Parathyroid adenoma (tissue), 2 donors: ENCODE results near the gene WDFY2.

Experiments used
- H2AFZ ChIP-seq: fragments of 300-600 bp; sonication (generic); one replicate; pipeline ENCODE4 v1.7.0; 2017; ENCODE audit warnings: antibody characterized with exemption, mild to moderate bottlenecking
- H3K27ac ChIP-seq: fragments of 300-600 bp; sonication (generic); one replicate; pipeline ENCODE4 v1.7.0; 2017
- H3K27me3 ChIP-seq: fragments of 300-600 bp; sonication (generic); one replicate; pipeline ENCODE4 v1.7.0; 2017; ENCODE audit warnings: low read length; ENCODE audit not compliant: control insufficient read depth, insufficient read depth
- H3K36me3 ChIP-seq: fragments of 300-600 bp; sonication (generic); one replicate; pipeline ENCODE4 v1.7.0; 2017; ENCODE audit warnings: low read length; ENCODE audit not compliant: control insufficient read depth, insufficient read depth
- H3K4me1 ChIP-seq: fragments of 300-600 bp; sonication (generic); one replicate; pipeline ENCODE4 v1.7.0; 2017; ENCODE audit warnings: control low read depth
- H3K4me2 ChIP-seq: fragments of 300-600 bp; sonication (generic); one replicate; pipeline ENCODE4 v1.7.0; 2017; ENCODE audit warnings: low read length
- H3K4me3 ChIP-seq: fragments of 300-600 bp; sonication (generic); one replicate; pipeline ENCODE4 v1.7.0; 2017; ENCODE audit warnings: low read depth, low read length
- H3K79me2 ChIP-seq: fragments of 300-600 bp; sonication (generic); one replicate; pipeline ENCODE4 v1.7.0; 2017; ENCODE audit warnings: control low read depth
- H3K9ac ChIP-seq: fragments of 300-600 bp; sonication (generic); one replicate; pipeline ENCODE4 v1.7.0; 2017; ENCODE audit warnings: mild to moderate bottlenecking
- H3K9me3 ChIP-seq: fragments of 300-600 bp; sonication (generic); one replicate; pipeline ENCODE4 v1.7.0; 2017; ENCODE audit warnings: low read length; ENCODE audit not compliant: control insufficient read depth
- TF ChIP-seq, protein P1 (sequence below): fragments of 300-600 bp; sonication (generic); IDR thresholded peaks from one replicate; pipeline ENCODE4 v1.7.0; 2017; ENCODE audit warnings: antibody characterized with exemption, mild to moderate bottlenecking
- donor health status: primary hyperparathyroidism.

The WDFY2 gene

DNA sequence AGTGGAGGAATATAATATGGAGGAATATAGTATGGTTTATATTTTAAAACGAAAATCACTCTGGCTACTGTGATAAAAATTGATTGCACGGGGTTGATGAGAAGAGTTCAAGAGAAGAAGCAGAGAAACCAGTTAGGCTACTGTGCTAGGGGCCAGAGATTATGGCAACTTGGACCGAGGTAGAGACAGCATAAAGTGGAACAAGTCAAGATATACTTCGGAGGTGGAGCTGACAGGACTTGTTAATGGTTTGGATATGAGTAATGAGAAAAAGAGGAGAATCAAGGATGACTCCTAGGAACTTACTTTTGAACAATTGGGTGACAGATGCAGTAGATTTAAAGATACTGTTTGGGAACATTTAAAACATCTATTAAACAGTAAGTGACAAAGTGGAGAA lies 6.6 kb upstream of the WDFY2 start:
- Histone ChIP-seq H3K9me3 (no peaks in the 10 kb centered on the region), H2AFZ (peak overlapping the region; percentile 50), H3K4me2 (no peak overlapping the region), H3K9ac (no peak overlapping the region), H3K27ac (no peak overlapping the region), H3K4me1 (no peaks in the 10 kb centered on the region), H3K79me2 (no peaks in the 10 kb centered on the region), H3K27me3 (no peaks in the 10 kb centered on the region), H3K36me3 (no peaks in the 10 kb centered on the region), H3K4me3 (no peak overlapping the region)
- TF ChIP-seq, protein P1, sequence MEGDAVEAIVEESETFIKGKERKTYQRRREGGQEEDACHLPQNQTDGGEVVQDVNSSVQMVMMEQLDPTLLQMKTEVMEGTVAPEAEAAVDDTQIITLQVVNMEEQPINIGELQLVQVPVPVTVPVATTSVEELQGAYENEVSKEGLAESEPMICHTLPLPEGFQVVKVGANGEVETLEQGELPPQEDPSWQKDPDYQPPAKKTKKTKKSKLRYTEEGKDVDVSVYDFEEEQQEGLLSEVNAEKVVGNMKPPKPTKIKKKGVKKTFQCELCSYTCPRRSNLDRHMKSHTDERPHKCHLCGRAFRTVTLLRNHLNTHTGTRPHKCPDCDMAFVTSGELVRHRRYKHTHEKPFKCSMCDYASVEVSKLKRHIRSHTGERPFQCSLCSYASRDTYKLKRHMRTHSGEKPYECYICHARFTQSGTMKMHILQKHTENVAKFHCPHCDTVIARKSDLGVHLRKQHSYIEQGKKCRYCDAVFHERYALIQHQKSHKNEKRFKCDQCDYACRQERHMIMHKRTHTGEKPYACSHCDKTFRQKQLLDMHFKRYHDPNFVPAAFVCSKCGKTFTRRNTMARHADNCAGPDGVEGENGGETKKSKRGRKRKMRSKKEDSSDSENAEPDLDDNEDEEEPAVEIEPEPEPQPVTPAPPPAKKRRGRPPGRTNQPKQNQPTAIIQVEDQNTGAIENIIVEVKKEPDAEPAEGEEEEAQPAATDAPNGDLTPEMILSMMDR: no peak

DNA sequence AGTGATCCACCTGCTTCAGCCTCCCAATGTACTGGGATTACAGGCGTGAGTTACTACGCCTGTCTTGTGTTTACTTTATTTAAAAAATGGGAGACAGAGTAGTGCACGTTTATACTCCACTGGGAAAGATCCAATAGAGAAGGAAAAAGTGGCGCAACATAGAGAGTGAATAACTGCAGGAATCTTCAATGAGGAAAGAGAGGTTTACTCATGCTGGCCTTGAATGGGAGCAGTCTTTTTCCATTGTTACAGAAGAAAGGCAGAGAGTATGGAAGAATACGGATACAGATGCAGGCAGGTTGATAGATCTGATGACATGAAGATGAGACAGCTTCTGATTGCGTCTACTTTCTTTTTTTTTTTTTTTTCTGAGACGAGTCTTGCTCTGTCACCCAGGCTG lies 4.6 kb upstream of the WDFY2 start:
- H3K9ac ChIP-seq: no peak overlapping the region
- H3K9me3 ChIP-seq: no peaks in the 10 kb centered on the region
- H2AFZ ChIP-seq: no peak overlapping the region
- no peak overlapping the region for H3K27ac ChIP-seq
- no peaks in the 10 kb centered on the region for H3K36me3 ChIP-seq
- no peaks in the 10 kb centered on the region for H3K4me1 ChIP-seq
- H3K4me3 ChIP-seq: no peak overlapping the region
- no peaks in the 10 kb centered on the region for H3K79me2 ChIP-seq
- H3K27me3 ChIP-seq: no peaks in the 10 kb centered on the region
- no peak overlapping the region for H3K4me2 ChIP-seq
- TF ChIP-seq, protein P1: no peak

GRCh38 chr13:51581148-51581820 lies 3.0 kb upstream of the WDFY2 start:
- TF ChIP-seq, protein P1: no peak
- Histone ChIP-seq H3K27me3 (no peaks in the 10 kb centered on the region), H3K27ac (no peak overlapping the region), H2AFZ (no peak overlapping the region), H3K4me1 (peaks cover 5% of the 10 kb centered on the region), H3K9ac (no peak overlapping the region), H3K9me3 (no peaks in the 10 kb centered on the region), H3K4me3 (no peak overlapping the region), H3K79me2 (no peaks in the 10 kb centered on the region), H3K4me2 (no peak overlapping the region), H3K36me3 (no peaks in the 10 kb centered on the region)

DNA sequence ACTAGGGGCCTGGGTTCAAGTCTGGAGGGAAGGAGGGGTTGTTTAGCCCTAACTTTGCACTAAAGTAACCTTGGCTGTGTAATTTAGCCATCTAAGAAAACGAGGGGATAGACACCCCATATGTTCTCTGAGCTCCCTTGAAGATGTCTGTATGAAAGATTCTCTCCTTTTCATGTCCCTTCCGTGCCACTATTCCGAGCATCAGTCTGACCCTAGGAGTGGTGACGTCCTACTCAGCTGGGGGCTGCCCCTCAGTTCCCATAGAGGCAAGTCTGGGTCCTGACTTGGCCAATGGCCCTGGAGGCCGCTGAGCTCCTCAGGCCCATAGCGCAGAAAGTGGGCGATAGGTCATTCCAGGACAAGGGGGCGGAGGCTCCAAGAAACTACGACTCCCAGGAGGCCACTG lies 790 bp upstream of the WDFY2 start:
- peak overlapping the region; percentile 80 for H2AFZ ChIP-seq
- no peaks in the 10 kb centered on the region for H3K27me3 ChIP-seq
- H3K79me2 ChIP-seq: peaks cover 8% of the 10 kb centered on the region
- peak overlapping the region; percentile 97 for H3K4me3 ChIP-seq
- no peaks in the 10 kb centered on the region for H3K9me3 ChIP-seq
- peaks cover 16% of the 10 kb centered on the region for H3K4me1 ChIP-seq
- H3K9ac ChIP-seq: no peak overlapping the region
- no peaks in the 10 kb centered on the region for H3K36me3 ChIP-seq
- TF ChIP-seq, protein P1: no peak
- peak overlapping the region; percentile 56 for H3K4me2 ChIP-seq
- peak overlapping the region; percentile 92 for H3K27ac ChIP-seq
